Middle frontal gyrus (tissue), 1 donor: ENCODE data around the gene PUDP.
"Not testable (repeated sequence)": the region's sequence is repeated elsewhere in the genome, so short reads cannot be mapped to it uniquely, and the experiment has no call there.

Experiments
- DNase-seq: peaks from one replicate; pipeline ENCODE4 v3.0.0-alpha.2; 2015; ENCODE audit warnings: low spot score; ENCODE audit errors: extremely low spot score

Gene PUDP

DNA sequence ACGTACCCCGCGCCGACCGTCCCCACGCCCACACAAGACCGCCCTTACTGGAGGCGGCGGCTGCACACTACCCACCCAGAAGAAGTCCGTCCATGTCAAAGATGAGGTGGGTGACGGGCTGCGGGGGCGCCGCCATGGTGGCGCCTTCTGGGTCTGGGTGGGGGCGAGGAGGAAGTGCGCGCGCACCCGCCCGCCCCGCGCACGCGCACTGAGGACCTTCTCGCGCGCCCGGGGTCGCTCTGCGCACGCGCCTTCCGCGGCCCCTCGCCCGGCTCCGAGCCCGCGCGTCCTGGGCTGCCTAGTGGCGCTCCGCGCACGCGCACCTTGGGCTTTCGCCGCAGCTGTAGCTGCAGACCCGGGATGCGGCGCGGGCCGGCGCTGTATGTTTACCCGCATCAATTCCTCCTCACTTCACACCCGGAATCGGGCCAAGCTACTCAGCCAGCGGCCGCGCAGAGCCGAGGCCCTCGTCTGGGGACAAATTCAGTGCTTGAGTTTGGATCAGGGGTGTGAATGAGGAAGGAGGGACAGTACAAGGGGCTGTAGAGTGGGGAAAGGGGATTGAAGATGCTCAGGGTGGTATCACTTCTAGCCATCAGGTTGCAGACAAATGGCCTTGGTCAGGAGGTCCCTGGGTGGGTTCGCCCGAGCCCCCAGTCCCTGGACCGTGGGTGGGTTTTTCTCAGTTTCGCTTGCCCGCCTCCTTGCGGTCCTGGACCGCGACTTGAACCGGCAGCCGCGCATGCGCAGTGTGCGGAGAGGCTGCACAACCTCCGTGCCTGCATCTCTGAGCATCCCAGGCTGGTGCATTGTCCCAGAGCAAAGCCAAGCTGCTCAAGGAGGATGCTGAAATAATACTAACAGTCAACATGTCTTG, at the start of gene PUDP:
TSS of gene PUDP (minus strand) at position 176 of the 877 bp plus-strand sequence. CDS start at position 136, 40 bp downstream.
- DNase-seq = peak; percentile 37

GRCh38 chrX:7194606-7195005, 46.7 kb upstream of the PUDP start:
- no peak for DNase-seq

GRCh38 chrX:7192871-7193270, 44.9 kb upstream of the PUDP start:
- no peak for DNase-seq

GRCh38 chrX:7191681-7192110, 43.7 kb upstream of the PUDP start:
- DNase-seq = no peak

DNA sequence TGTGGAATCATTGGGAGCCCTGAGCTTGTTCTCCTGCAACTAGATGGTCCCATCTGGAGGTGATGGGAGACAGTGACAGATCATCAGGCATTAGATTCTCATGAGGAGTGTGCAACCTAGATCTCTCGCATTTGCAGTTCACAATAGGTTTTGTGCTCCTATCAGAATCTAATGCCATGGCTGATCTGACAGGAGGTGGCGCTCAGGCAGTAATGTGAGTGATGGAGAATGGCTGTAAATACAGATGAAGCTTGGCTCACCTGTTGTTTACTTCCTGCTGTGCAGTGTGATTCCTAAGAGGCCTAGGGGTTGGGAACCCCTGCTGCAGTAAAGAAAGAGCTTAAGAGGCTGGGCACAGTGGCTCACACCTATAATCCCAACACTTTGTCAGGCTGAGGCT, 42.2 kb upstream of the PUDP start:
- DNase-seq = no peak

- DNase-seq = no peak
Measured at GRCh38 chrX:7188672-7189071, 40.7 kb upstream of the PUDP start.

DNA sequence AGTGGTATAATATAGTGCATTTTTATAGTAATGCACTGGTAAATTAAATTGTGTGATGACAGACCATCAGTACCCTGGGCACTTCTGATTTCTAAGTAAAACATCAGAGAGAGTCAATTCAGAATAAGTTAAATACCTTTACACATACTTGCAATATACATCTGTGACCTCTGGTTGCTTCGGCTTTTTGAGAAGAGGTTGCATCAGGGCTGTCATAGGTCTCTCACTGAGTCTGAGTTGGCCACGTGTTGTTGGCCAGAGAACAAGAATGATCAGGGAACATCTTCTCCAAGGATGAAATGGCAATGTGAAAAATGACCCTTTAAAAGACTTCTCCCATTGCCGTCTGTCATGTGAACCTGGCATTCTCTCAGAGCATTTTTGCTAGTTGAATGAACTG, 36.9 kb upstream of the PUDP start:
- no peak for DNase-seq

- no peak for DNase-seq
Measured at GRCh38 chrX:7179446-7179845, 31.5 kb upstream of the PUDP start.

- DNase-seq = not testable (repeated sequence)
Measured at GRCh38 chrX:7178859-7179258, 30.9 kb upstream of the PUDP start.

GRCh38 chrX:7170898-7171297, 22.9 kb upstream of the PUDP start:
- DNase-seq = no peak

GRCh38 chrX:7169627-7170026, 21.7 kb upstream of the PUDP start:
- DNase-seq = no peak

- DNase-seq = no peak
Measured at GRCh38 chrX:7168371-7168770, 20.4 kb upstream of the PUDP start.

DNA sequence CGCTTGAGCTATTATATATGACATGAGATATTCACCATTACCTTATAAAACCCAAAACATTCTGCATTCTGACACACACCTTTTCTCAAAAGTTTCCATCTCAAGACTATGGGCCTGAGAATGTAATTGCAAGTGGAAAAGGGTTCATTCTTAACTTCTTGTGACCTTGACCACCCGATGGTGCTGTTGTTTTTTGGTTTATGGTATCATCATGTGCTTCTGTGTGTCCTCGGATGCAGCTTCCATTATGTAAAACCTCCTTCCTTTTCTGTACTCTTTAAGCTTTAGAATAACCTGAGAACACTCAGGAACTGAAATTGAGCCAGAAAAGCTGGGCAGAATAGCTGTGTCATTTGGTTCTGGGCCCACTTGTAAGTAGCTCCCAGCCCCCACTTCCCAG, 16.2 kb upstream of the PUDP start:
- no peak for DNase-seq

GRCh38 chrX:7163146-7163677, 15.3 kb upstream of the PUDP start:
- no peak for DNase-seq

- no peak for DNase-seq
Measured at GRCh38 chrX:7159149-7159861, 11.4 kb upstream of the PUDP start.

- DNase-seq = no peak
Measured at GRCh38 chrX:7158468-7158990, 10.6 kb upstream of the PUDP start.

- no peak for DNase-seq
Measured at GRCh38 chrX:7156879-7157278, 8.9 kb upstream of the PUDP start.

GRCh38 chrX:7155163-7155562, 7.2 kb upstream of the PUDP start:
- no peak for DNase-seq

GRCh38 chrX:7154041-7154597, 6.2 kb upstream of the PUDP start:
- DNase-seq = no peak

DNA sequence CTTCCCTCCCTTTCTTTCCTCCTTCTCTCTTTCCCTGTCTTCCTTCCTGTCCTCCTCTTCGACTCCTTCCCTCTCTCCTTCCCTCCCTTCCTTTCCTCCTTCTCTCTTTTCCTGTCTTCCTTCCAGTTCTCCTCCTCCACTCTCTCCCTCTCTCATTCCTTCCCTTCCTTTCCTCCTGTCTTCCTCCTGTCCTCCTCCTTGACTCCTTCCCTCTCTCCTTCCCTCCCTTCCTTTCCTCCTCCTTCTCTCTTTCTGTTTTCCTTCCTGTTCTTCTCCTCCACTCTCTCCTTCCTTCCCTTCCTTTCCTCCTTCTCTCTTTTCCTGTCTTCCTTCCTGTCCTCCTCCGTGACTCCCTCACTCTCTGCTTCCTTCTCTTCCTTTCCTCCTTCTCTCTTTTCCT, 5.3 kb upstream of the PUDP start:
- no peak for DNase-seq

GRCh38 chrX:7149411-7149810, 1.5 kb upstream of the PUDP start:
- no peak for DNase-seq
